ENCODE measurements around the gene PLXNB3.
"Not testable (repeated sequence)": the region's sequence is repeated elsewhere in the genome, so short reads cannot be mapped to it uniquely, and the experiment has no call there.

The PLXNB3 gene

GRCh38 chrX:153763989-153764755 is at the start of gene PLXNB3:
Gene PLXNB3, plus strand, starts transcription at chrX:153764249. Its CDS starts 1,287 bp downstream, at chrX:153765536.
- DNase-seq, result peak; percentile 43

GRCh38 chrX:153714256-153714655 is 49.8 kb upstream of the PLXNB3 start:
- no peak for DNase-seq

DNA sequence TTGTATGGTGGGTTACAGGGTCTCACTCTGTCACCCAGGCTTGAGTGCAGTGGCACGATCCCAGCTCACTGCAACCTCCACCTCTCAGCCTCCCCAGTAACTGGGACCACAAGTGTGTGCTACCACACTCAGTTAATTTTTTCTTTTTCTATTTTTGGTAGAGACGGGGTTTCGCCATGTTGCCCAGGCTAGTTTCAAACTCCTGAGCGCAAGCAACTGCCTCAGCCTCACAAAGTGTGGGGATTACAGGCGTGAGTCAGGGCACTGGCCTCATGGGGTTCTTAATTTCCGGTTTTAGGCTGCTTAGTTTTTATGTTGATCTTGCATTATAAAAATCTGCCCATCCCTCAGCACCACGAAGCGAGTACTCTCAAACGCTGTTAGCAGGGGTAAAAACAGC is 46.6 kb upstream of the PLXNB3 start:
- DNase-seq, result no peak

- DNase-seq, result no peak
Observed at GRCh38 chrX:153719238-153719637, 44.8 kb upstream of the PLXNB3 start.

GRCh38 chrX:153719701-153720100 is 44.3 kb upstream of the PLXNB3 start:
- no peak for DNase-seq

GRCh38 chrX:153722704-153723350 is 41.2 kb upstream of the PLXNB3 start:
- DNase-seq, result no peak

DNA sequence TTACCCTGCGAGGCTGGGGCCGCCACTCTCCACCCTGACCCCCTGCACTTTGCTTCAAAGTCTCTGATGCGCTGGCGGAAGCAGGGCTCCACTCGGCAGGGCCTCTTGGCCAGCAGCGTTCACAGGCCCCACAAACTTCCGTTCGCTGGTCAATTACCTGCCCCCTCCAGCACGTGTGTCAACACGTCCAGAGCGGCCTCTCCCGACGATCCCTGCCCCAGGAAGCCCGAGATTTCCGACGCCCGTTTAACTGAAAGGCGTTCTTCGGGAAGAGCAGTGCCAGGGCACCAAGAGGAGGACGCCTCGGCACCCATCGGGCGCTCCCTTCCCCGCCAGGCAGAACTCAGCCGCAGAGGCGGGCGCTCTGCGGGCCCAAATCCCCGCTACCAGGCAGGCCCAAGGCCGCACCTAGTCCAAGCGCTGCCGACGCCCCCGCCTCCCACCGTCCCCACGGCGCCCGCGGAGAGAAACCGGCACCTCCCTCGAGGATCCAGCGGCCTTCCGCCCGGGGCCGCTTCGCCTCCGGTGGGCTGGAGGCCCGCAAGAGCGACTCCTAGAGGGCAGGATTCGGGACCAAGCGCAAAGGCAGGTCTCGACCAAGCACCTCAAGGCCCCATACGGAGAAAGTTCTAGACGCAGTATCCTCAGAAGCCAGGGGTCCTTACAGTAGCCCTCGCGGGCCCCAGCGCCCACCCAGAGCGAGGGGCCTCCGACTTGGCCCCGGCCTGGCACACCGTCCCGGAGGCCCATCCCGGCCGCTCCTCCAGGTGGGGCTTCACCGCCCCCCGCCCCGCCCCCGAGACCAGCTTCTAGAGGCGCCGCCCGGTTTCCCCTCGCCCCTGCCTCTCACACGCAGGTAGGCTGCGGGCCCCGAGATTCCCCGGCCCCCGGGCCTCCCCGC is 40.4 kb upstream of the PLXNB3 start:
- DNase-seq, result no peak

GRCh38 chrX:153724252-153725038 is 39.6 kb upstream of the PLXNB3 start, which contains the start of the genes ABCD1 and BCAP31:
Gene ABCD1, plus strand, starts transcription at chrX:153724856. Its CDS starts 411 bp downstream, at chrX:153725267.
Gene BCAP31, minus strand, starts transcription at chrX:153724387. Its CDS starts 1,143 bp downstream, at chrX:153723244.
- DNase-seq, result peak; percentile 92

GRCh38 chrX:153725039-153725831 is 38.8 kb upstream of the PLXNB3 start:
- DNase-seq, result no peak

GRCh38 chrX:153725832-153726285 is 38.2 kb upstream of the PLXNB3 start:
- DNase-seq, result no peak

DNA sequence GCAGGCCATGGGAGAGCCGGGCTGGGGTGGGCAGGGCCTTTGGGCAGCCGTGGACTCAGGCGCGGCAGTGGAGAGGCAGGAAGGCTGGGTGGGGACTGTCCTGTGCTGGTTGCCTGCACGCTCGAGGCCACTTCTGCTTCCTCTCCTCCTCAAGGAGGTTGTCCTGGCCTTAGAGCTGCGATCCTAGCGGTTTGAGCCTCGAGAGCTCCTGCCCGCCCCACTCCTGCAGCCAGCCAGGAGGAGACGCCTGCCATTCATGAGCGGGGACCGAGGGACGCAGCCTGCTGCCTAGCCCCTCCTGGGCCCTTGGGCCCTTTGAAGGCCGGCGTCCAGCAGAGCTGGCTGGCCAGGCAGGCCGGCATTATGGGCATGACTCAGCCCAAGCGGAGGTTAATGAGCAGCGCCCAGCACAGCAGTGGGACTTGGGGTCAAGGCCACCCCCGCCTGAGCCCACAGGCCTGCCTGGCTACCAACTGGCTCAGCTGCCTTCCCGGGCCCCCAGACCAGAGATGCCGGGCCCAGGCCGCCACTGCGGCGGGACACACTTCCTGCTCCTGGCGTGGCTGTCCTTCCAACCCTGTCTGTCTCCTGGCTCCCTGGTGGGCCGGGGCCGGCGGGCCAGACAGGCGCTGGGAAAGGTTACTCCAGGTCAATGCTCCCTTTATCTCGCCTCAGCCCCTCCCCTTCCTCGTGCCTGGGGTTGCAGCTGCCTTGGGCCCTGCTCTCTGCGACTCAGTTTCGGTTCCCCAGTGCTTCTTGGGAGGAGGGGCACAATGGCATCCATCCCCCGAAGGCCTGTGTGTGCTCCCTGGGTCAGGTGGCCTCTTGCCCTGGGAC is 37.5 kb upstream of the PLXNB3 start:
- DNase-seq, result no peak

GRCh38 chrX:153727123-153727931 is 36.7 kb upstream of the PLXNB3 start:
- no peak for DNase-seq

DNA sequence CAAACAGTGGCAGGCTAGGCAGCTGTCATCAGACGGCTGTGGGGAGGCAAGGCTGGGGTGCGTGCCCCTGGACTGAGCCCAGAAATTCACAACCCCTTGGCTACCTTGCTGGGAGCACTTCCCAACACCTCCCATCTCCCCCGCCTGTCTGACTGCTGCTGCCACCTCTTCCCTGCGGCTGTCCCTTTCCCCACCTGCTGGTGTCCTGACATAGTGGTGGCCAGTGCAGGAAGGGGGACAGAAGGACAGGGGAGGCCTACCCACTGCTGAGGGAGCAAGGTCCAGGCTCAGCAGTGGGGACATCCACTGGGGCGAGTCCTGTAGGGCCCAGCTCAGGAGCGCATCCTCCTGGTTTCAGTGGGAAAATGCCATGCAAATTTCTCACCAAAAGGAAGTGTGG is 36.0 kb upstream of the PLXNB3 start:
- DNase-seq, result no peak

DNA sequence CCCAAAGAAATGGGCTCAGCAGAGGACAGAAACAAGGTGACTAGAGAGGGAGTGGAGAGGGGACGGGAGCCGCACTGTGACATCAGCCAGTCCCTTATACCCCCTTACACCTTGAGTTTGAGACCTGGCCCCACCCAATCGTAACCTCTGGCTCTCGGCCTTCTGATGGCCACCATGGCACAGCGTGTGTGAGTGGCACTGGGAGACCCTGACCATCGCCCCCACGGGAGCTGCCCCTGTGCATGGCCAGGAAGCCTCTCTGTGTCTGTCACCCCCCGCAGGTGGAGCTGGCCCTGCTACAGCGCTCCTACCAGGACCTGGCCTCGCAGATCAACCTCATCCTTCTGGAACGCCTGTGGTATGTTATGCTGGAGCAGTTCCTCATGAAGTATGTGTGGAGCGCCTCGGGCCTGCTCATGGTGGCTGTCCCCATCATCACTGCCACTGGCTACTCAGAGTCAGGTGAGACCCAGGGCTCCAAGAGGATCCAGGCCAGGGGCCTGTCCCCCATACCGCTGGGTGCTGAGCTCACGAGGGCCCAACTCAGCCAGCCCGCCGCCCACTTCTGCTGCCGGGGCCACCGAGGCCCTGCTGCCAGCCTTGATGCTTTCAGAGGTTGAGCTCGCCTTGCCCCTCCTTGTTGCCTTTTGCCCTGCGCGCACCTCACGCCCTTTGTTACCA is 35.0 kb upstream of the PLXNB3 start:
- DNase-seq, result no peak

DNA sequence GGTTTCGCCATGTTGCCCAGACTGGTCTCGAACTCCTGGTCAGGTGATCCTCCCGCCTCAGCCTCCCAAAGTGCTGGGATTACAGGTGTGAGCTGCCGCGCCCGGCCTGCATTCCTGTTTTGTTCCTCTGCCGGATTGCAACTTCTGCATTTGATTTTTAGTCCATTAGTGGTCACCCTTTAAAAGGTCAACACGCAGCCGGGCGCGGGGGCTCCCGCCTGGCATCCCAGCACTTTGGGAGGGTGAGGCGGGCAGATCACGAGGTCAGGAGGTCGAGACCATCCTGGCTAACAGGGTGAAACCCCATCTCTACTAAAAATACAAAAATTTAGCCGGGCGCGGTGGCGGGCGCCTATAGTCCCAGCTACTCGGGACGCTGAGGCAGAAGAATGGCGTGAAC is 33.9 kb upstream of the PLXNB3 start:
- DNase-seq, result not testable (repeated sequence)

- DNase-seq, result no peak
Observed at GRCh38 chrX:153731117-153731844, 32.8 kb upstream of the PLXNB3 start.

DNA sequence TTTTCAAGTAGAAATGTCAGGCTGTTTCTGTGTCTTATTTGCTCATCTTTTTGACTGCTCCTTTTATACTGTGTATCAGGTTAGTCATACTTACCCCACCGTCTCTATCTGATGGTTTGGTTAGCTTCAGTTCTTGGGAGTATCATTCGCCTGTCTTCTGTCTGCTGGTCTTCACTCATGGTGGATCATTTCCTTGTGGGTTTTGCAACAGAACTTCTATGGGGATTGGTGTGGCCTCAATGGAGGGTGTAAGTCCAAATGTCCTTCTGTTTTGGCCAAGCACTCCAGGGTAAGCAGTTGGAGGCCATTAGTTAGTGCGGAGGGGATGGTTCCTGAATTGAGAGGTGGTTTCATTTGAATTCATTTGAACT is 32.2 kb upstream of the PLXNB3 start:
- DNase-seq, result no peak

GRCh38 chrX:153732401-153732800 is 31.6 kb upstream of the PLXNB3 start:
- no peak for DNase-seq

Measured in NCI-H2171 (cell line).